ENCODE measurements around the gene RAPGEFL1.

The RAPGEFL1 gene

GRCh38 chr17:40153603-40154236 is 23.6 kb upstream of the RAPGEFL1 start:
- no peaks in the 10 kb centered on the region for H3K4me1 ChIP-seq (ENCODE audit: insufficient read depth, low read length)
- no peak overlapping the region for H3K27ac ChIP-seq (ENCODE audit: low read length)
- no peaks in the 10 kb centered on the region for H3K27me3 ChIP-seq (ENCODE audit: insufficient read depth, low read length)
- no peaks in the 10 kb centered on the region for H3K9me3 ChIP-seq (ENCODE audit: insufficient read depth, low read depth, low read length)
- no peak overlapping the region for H3K4me3 ChIP-seq (ENCODE audit: low read length)
- H3K9ac ChIP-seq (ENCODE audit: low read depth, low read length), result no peak overlapping the region
- H3K36me3 ChIP-seq (ENCODE audit: insufficient read depth, low read depth, low read length), result peaks cover 84% of the 10 kb centered on the region

- Histone ChIP-seq H3K4me3 (ENCODE audit: low read length) (no peak overlapping the region), H3K9me3 (ENCODE audit: insufficient read depth, low read depth, low read length) (no peaks in the 10 kb centered on the region), H3K9ac (ENCODE audit: low read depth, low read length) (no peak overlapping the region), H3K27me3 (ENCODE audit: insufficient read depth, low read length) (no peaks in the 10 kb centered on the region), H3K27ac (ENCODE audit: low read length) (no peak overlapping the region), H3K36me3 (ENCODE audit: insufficient read depth, low read depth, low read length) (peaks cover 80% of the 10 kb centered on the region), H3K4me1 (ENCODE audit: insufficient read depth, low read length) (no peaks in the 10 kb centered on the region)
Measured at GRCh38 chr17:40157973-40158372, 19.3 kb upstream of the RAPGEFL1 start.

GRCh38 chr17:40158438-40159013 is 18.7 kb upstream of the RAPGEFL1 start:
- H3K4me1 ChIP-seq (ENCODE audit: insufficient read depth, low read length), result no peaks in the 10 kb centered on the region
- H3K27ac ChIP-seq (ENCODE audit: low read length), result no peak overlapping the region
- peaks cover 80% of the 10 kb centered on the region for H3K36me3 ChIP-seq (ENCODE audit: insufficient read depth, low read depth, low read length)
- H3K27me3 ChIP-seq (ENCODE audit: insufficient read depth, low read length), result no peaks in the 10 kb centered on the region
- no peak overlapping the region for H3K4me3 ChIP-seq (ENCODE audit: low read length)
- H3K9ac ChIP-seq (ENCODE audit: low read depth, low read length), result no peak overlapping the region
- H3K9me3 ChIP-seq (ENCODE audit: insufficient read depth, low read depth, low read length), result no peaks in the 10 kb centered on the region

- Histone ChIP-seq H3K9ac (ENCODE audit: low read depth, low read length) (no peak overlapping the region), H3K4me1 (ENCODE audit: insufficient read depth, low read length) (no peaks in the 10 kb centered on the region), H3K27ac (ENCODE audit: low read length) (no peak overlapping the region), H3K4me3 (ENCODE audit: low read length) (no peak overlapping the region), H3K36me3 (ENCODE audit: insufficient read depth, low read depth, low read length) (peaks cover 81% of the 10 kb centered on the region), H3K27me3 (ENCODE audit: insufficient read depth, low read length) (no peaks in the 10 kb centered on the region), H3K9me3 (ENCODE audit: insufficient read depth, low read depth, low read length) (no peaks in the 10 kb centered on the region)
Measured at GRCh38 chr17:40159456-40159855, 17.8 kb upstream of the RAPGEFL1 start.

- H3K9me3 ChIP-seq (ENCODE audit: insufficient read depth, low read depth, low read length), result no peaks in the 10 kb centered on the region
- no peaks in the 10 kb centered on the region for H3K27me3 ChIP-seq (ENCODE audit: insufficient read depth, low read length)
- no peaks in the 10 kb centered on the region for H3K4me1 ChIP-seq (ENCODE audit: insufficient read depth, low read length)
- H3K9ac ChIP-seq (ENCODE audit: low read depth, low read length), result no peak overlapping the region
- peaks cover 98% of the 10 kb centered on the region for H3K36me3 ChIP-seq (ENCODE audit: insufficient read depth, low read depth, low read length)
- no peak overlapping the region for H3K27ac ChIP-seq (ENCODE audit: low read length)
- no peak overlapping the region for H3K4me3 ChIP-seq (ENCODE audit: low read length)
Measured at GRCh38 chr17:40167685-40168261, 9.5 kb upstream of the RAPGEFL1 start.

- no peak overlapping the region for H3K4me3 ChIP-seq (ENCODE audit: low read length)
- no peak overlapping the region for H3K9ac ChIP-seq (ENCODE audit: low read depth, low read length)
- H3K27ac ChIP-seq (ENCODE audit: low read length), result no peak overlapping the region
- peaks cover 98% of the 10 kb centered on the region for H3K36me3 ChIP-seq (ENCODE audit: insufficient read depth, low read depth, low read length)
- no peaks in the 10 kb centered on the region for H3K4me1 ChIP-seq (ENCODE audit: insufficient read depth, low read length)
- H3K27me3 ChIP-seq (ENCODE audit: insufficient read depth, low read length), result no peaks in the 10 kb centered on the region
- no peaks in the 10 kb centered on the region for H3K9me3 ChIP-seq (ENCODE audit: insufficient read depth, low read depth, low read length)
Measured at GRCh38 chr17:40168262-40168832, 8.9 kb upstream of the RAPGEFL1 start.

GRCh38 chr17:40170325-40170724 is 6.9 kb upstream of the RAPGEFL1 start:
- Histone ChIP-seq H3K36me3 (ENCODE audit: insufficient read depth, low read depth, low read length) (peaks cover 95% of the 10 kb centered on the region), H3K9ac (ENCODE audit: low read depth, low read length) (no peak overlapping the region), H3K27ac (ENCODE audit: low read length) (no peak overlapping the region), H3K9me3 (ENCODE audit: insufficient read depth, low read depth, low read length) (no peaks in the 10 kb centered on the region), H3K4me3 (ENCODE audit: low read length) (no peak overlapping the region), H3K27me3 (ENCODE audit: insufficient read depth, low read length) (no peaks in the 10 kb centered on the region), H3K4me1 (ENCODE audit: insufficient read depth, low read length) (no peaks in the 10 kb centered on the region)

- H3K36me3 ChIP-seq (ENCODE audit: insufficient read depth, low read depth, low read length), result peaks cover 89% of the 10 kb centered on the region
- no peak overlapping the region for H3K9ac ChIP-seq (ENCODE audit: low read depth, low read length)
Measured at GRCh38 chr17:40171750-40172149, 5.5 kb upstream of the RAPGEFL1 start.

GRCh38 chr17:40173091-40173777 is 4.0 kb upstream of the RAPGEFL1 start:
- Histone ChIP-seq H3K27me3 (ENCODE audit: insufficient read depth, low read length) (no peaks in the 10 kb centered on the region), H3K4me3 (ENCODE audit: low read length) (no peak overlapping the region), H3K9me3 (ENCODE audit: insufficient read depth, low read depth, low read length) (no peaks in the 10 kb centered on the region), H3K27ac (ENCODE audit: low read length) (no peak overlapping the region), H3K4me1 (ENCODE audit: insufficient read depth, low read length) (peaks cover 6% of the 10 kb centered on the region; the same call in 1 of the 2 replicates), H3K36me3 (ENCODE audit: insufficient read depth, low read depth, low read length) (peaks cover 74% of the 10 kb centered on the region), H3K9ac (ENCODE audit: low read depth, low read length) (no peak overlapping the region)

More at GRCh38 chr17:40171750-40172149, 5.5 kb upstream of the RAPGEFL1 start:
- no peak overlapping the region for H3K27ac ChIP-seq (ENCODE audit: low read length)
- no peaks in the 10 kb centered on the region for H3K9me3 ChIP-seq (ENCODE audit: insufficient read depth, low read depth, low read length)
- no peaks in the 10 kb centered on the region for H3K27me3 ChIP-seq (ENCODE audit: insufficient read depth, low read length)
- H3K4me1 ChIP-seq (ENCODE audit: insufficient read depth, low read length), result peaks cover 3% of the 10 kb centered on the region; the same call in 1 of the 2 replicates
- no peak overlapping the region for H3K4me3 ChIP-seq (ENCODE audit: low read length)

GRCh38 chr17:40173778-40174135 is 3.5 kb upstream of the RAPGEFL1 start:
- no peak overlapping the region for H3K27ac ChIP-seq (ENCODE audit: low read length)
- no peak overlapping the region for H3K9ac ChIP-seq (ENCODE audit: low read depth, low read length)
- no peak overlapping the region for H3K4me3 ChIP-seq (ENCODE audit: low read length)
- H3K27me3 ChIP-seq (ENCODE audit: insufficient read depth, low read length), result no peaks in the 10 kb centered on the region
- no peaks in the 10 kb centered on the region for H3K9me3 ChIP-seq (ENCODE audit: insufficient read depth, low read depth, low read length)
- peaks cover 69% of the 10 kb centered on the region for H3K36me3 ChIP-seq (ENCODE audit: insufficient read depth, low read depth, low read length)
- H3K4me1 ChIP-seq (ENCODE audit: insufficient read depth, low read length), result peaks cover 6% of the 10 kb centered on the region; the same call in 1 of the 2 replicates

- Histone ChIP-seq H3K4me1 (ENCODE audit: insufficient read depth, low read length) (peaks cover 6% of the 10 kb centered on the region; the same call in 1 of the 2 replicates), H3K9ac (ENCODE audit: low read depth, low read length) (no peak overlapping the region), H3K27ac (ENCODE audit: low read length) (no peak overlapping the region), H3K9me3 (ENCODE audit: insufficient read depth, low read depth, low read length) (no peaks in the 10 kb centered on the region), H3K36me3 (ENCODE audit: insufficient read depth, low read depth, low read length) (peaks cover 61% of the 10 kb centered on the region), H3K27me3 (ENCODE audit: insufficient read depth, low read length) (no peaks in the 10 kb centered on the region), H3K4me3 (ENCODE audit: low read length) (no peak overlapping the region)
Measured at GRCh38 chr17:40174514-40174913, 2.8 kb upstream of the RAPGEFL1 start.

All from iPS-20b (cell line).